Measurements from ENCODE around the gene CLTB.

CLTB gene

DNA sequence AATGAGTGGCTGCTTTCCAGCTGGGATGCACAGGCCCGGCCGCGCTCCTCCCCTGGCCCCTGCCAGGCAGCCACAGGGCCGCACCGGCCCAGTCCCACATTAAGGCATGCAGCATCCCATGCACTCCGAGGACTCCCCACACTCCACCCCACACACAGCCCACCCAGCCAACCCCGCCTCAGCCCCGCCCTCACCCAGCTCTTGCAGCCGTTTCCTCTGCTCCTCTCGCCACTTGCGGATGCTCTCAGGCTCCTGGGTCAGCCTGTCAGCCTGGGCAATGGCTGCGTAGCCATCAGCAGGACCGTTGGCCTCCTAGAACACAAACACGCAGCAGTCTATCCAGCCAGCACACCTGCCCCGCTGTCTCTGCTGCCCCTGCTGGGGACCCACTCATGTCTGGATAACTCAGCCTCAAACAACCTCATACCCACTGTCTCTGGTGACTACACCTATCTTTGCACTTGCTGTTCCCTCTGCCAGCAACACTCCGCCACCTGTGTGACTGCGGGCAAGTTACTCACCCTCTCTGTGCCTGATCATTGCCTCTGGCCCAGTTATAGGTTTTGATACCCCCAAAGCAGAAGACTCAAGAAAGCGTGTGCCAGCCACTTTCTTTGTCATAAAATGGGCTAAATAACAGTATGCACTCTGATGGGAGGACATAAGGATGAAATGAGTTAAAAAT is 18.5 kb downstream of the CLTB start:
- no peak for ATAC-seq
- peaks cover 12% of the 10 kb centered on the region for H3K36me3 Mint-ChIP-seq
- peak overlapping the region; percentile 52 for H3K27ac Mint-ChIP-seq

DNA sequence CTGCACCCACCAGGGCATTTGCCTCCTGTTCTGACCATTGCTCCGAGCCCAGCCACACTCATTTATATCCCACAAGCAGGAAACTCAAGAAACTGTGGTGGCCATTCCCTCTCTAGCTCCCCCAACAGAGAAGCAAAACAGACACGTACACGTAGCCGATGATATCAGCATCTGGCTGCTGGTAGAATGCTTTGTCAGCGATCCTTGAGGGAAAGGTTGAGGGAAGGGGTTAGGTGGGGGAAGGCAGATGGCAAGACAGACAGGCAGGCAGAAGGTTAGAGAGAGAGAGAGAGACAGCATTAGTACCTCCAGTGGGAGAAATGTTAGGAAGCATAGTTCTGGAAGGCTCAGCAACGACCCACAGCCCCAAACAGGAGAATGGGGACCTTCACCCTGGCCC is 20.0 kb downstream of the CLTB start:
- ATAC-seq = no peak
- Mint-ChIP-seq H3K36me3 (peaks cover 25% of the 10 kb centered on the region), H3K9me3 (no peaks in the 10 kb centered on the region), H3K4me3 (no peak overlapping the region), H3K27ac (peak overlapping the region; percentile 43), H3K4me1 (no peaks in the 10 kb centered on the region)
- no peak for DNase-seq (ENCODE audit: low spot score in 2 of 2)

More for the DNA sequence above, 18.5 kb downstream of the CLTB start:
- DNase-seq (ENCODE audit: low spot score in 2 of 2) = no peak
- Mint-ChIP-seq H3K9me3 (no peaks in the 10 kb centered on the region), H3K4me1 (peaks cover 6% of the 10 kb centered on the region), H3K4me3 (no peak overlapping the region)

DNA sequence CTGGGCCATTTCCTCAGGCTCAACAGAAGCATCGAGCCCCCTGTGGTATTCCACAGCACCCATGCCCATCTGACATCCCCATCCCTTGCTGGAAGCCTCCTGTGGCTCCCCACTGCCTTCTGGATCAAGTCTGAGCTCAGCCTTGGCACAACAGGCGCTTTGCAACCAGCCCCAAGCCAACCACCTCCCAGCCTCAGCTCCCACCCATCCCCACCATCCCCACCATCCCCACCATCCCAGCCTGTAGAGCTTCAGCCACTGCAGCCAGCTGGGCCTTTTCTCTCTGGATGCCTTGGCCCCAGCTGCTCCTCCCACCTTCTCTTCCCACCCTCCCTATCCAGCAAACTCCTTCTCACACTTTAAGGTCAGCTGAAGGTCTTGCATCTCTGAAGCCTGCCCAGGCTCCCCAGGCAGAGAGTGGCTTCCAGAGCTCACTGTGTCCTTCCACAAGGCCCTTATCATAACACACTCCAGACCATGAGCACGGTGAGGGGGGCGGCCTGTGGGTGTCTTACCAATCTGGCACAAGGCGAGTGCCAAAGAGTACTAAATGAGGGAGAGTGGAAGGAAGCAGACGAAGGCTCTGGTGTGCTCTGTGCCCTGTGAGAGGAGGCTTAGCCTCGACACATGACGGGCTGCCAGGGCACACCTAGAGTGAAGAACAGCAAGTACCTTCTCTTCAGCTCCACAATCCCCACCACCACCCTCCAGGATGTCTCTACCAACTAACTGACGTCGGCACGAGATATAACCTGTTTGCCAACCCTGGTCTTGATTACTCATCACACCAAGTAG is 21.3 kb downstream of the CLTB start:
- H3K4me1 Mint-ChIP-seq = no peaks in the 10 kb centered on the region
- ATAC-seq = no peak
- H3K27ac Mint-ChIP-seq = no peak overlapping the region
- peaks cover 36% of the 10 kb centered on the region for H3K36me3 Mint-ChIP-seq
- no peak for DNase-seq (ENCODE audit: low spot score in 2 of 2)
- no peaks in the 10 kb centered on the region for H3K9me3 Mint-ChIP-seq
- no peak overlapping the region for H3K4me3 Mint-ChIP-seq

DNA sequence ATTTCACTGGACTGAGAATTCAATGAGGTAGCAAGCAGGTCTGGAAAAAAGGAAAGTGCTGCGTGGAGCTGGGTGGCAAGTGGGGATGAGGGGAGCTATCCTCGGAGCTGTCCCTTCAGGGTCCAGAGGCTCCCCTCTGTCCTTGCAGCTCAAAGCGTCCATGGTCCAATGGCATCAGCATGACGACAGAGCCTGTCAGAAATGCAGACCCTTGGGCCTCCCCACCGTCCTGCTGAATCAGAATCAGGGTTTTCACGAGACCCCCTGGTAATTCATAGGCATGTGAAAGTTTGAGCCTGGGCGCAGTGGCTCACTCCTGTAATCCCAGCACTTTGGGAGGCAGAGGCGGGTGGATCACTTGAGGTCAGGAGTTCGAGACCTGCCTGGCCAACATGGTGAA is 22.2 kb downstream of the CLTB start:
- H3K36me3 Mint-ChIP-seq = peaks cover 41% of the 10 kb centered on the region

DNA sequence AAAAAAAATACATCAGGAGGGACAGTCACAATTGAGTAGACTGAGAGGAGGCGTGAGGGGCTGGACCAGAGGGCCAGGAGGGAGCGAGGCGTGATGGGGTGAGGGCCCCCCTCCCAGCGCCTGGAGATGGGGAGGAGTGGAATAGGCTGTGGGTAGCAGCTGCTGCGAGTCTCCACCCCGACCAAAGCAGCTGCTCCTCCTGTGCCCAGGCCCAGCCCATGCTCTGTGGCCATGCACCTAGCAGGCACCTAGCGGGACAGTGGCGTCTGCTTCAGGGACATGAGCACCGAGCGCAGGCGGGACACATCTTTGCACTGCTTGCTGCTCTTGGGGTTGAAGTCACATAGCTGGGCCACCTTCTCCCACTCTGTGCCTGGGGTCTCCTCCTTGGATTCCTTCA is 23.8 kb downstream of the CLTB start:
- H3K27ac Mint-ChIP-seq = peak overlapping the region; percentile 98
- H3K9me3 Mint-ChIP-seq = no peaks in the 10 kb centered on the region
- H3K4me1 Mint-ChIP-seq = peaks cover 11% of the 10 kb centered on the region
- DNase-seq (ENCODE audit: low spot score in 2 of 2) (no peak), ATAC-seq (no peak)
- H3K36me3 Mint-ChIP-seq = peaks cover 57% of the 10 kb centered on the region
- no peak overlapping the region for H3K4me3 Mint-ChIP-seq

More for the DNA sequence above, 22.2 kb downstream of the CLTB start:
- no peak overlapping the region for H3K4me3 Mint-ChIP-seq
- H3K27ac Mint-ChIP-seq = no peak overlapping the region
- DNase-seq (ENCODE audit: low spot score in 2 of 2) (no peak), ATAC-seq (no peak)
- H3K9me3 Mint-ChIP-seq = no peaks in the 10 kb centered on the region
- no peaks in the 10 kb centered on the region for H3K4me1 Mint-ChIP-seq

DNA sequence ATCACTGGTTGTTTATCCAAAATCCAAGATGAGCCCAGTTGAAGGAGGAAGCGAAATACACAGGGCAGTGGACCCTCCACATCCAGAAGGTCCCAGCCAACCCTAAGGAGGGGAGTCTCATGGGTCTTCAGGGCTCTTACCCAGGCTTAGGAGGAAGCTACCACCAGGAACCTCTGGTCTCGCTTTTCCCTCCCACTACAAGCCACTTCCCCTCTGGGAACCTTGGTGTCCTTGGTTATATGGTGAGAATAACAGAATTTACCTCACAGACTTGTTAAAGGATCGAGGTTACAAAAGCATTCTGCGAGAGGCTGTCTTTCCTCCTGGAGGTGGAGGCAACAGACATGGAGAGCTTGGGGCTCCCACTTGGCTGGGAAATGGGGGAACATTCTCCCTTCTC is 24.3 kb downstream of the CLTB start:
- H3K36me3 Mint-ChIP-seq = peaks cover 60% of the 10 kb centered on the region
- H3K9me3 Mint-ChIP-seq = no peaks in the 10 kb centered on the region
- H3K4me3 Mint-ChIP-seq = no peak overlapping the region
- peaks cover 16% of the 10 kb centered on the region for H3K4me1 Mint-ChIP-seq
- H3K27ac Mint-ChIP-seq = peak overlapping the region; percentile 98
- ATAC-seq (no peak), DNase-seq (ENCODE audit: low spot score in 2 of 2) (no peak)

DNA sequence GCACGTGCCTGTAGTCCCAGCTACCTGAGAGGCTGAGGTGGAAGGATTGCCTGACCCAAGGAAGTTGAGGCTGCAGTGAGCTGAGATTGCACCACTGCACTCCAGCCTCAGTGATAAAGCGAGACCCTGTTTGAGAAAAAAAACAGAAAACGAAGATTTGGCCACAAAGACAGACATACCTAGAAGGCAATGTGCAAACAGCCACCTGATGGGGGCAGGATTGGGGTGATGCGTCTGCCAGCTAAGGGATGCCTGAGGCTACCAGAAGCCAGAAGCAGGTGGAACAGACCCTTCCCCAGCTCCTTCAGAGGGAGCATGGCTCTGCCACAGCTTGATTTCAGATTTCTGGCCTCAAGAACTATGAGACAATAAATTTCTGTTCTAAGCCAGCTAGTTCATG is 24.9 kb downstream of the CLTB start:
- Mint-ChIP-seq H3K9me3 (no peaks in the 10 kb centered on the region), H3K4me3 (no peak overlapping the region)

DNA sequence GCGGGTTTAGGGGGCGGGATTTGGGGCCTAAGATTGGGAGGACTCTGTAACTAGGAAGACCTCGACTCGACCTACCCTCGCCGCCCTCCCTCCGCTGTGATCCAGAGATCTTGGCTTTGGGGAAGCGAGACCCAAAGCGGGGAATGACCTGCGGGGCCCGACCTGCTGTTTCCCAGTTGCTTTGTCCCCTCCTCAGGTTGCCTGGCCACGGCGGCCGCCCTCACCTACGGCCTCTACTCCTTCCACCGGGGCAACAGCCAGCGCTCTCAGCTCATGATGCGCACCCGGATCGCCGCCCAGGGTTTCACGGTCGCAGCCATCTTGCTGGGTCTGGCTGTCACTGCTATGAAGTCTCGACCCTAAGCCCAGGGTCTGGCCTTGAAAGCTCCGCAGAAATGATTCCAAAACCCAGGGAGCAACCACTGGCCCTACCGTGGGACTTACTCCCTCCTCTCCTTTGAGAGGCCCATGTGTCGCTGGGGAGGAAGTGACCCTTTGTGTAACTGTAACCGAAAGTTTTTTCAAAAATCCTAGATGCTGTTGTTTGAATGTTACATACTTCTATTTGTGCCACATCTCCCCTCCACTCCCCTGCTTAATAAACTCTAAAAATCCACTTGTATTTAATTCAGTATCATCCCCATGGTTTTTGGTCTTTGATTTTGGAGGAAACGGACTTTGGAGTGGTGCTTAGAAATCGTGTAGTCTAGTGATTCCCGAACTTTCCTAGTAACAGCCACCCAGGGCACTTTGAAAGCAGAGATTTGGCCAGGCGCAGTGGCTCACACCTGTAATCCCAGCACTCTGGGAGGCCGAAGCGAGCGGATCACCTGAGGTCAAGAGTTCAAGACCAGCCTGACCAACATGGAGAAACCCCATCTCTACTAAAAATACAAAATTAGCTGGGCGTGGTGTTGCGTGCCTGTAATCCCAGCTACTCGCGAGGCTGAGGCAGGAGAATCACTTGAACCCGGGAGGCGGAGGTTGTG is 26.9 kb downstream of the CLTB start:
- peak overlapping the region; percentile 98 for H3K27ac Mint-ChIP-seq
- DNase-seq (ENCODE audit: low spot score in 2 of 2) = no peak
- peak overlapping the region; percentile 92 for H3K4me3 Mint-ChIP-seq
- H3K36me3 Mint-ChIP-seq = peaks cover 81% of the 10 kb centered on the region
- H3K9me3 Mint-ChIP-seq = no peaks in the 10 kb centered on the region
- H3K4me1 Mint-ChIP-seq = peaks cover 32% of the 10 kb centered on the region
- ATAC-seq = peak; percentile 62

More for the DNA sequence above, 24.9 kb downstream of the CLTB start:
- ATAC-seq = no peak
- H3K27ac Mint-ChIP-seq = peak overlapping the region; percentile 98
- peaks cover 21% of the 10 kb centered on the region for H3K4me1 Mint-ChIP-seq
- no peak for DNase-seq (ENCODE audit: low spot score in 2 of 2)
- H3K36me3 Mint-ChIP-seq = peaks cover 60% of the 10 kb centered on the region

DNA sequence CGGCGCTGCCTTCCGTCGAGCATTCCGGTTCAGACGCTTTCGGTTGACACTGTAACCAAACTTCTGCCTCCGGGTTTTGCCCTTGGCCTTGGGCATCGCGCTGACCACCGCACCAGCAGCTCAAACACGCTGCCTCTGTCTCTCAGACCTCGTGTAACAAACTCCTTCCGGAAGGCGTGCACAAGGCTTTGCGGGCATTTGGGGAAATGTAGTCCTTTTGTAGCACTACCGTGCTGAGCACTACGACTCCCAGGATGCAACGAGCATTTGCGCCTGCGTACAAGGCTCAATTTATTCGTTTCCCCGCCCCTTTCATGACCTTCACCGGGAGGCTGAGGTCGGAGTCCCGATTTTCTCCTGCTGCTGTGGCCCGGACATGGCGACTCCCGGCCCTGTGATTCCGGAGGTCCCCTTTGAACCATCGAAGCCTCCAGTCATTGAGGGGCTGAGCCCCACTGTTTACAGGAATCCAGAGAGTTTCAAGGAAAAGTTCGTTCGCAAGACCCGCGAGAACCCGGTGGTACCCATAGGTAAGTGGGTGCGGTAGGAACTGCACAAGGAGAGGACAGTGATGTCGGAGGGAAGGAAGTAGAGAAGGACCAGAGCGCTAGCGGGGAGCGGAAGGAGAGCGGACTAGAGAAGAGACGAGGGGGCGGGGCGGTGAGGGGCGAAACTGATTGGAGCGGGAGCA is 27.8 kb downstream of the CLTB start, which contains the start of the genes HIGD2A and NOP16:
Gene HIGD2A, plus strand, starts transcription at position 308 of the 691 bp plus-strand sequence. Its CDS starts 69 bp downstream, at position 377.
Gene NOP16, minus strand, starts transcription at position 155 of the 691 bp plus-strand sequence. Its CDS starts 59 bp downstream, at position 96.
- peaks cover 89% of the 10 kb centered on the region for H3K36me3 Mint-ChIP-seq

DNA sequence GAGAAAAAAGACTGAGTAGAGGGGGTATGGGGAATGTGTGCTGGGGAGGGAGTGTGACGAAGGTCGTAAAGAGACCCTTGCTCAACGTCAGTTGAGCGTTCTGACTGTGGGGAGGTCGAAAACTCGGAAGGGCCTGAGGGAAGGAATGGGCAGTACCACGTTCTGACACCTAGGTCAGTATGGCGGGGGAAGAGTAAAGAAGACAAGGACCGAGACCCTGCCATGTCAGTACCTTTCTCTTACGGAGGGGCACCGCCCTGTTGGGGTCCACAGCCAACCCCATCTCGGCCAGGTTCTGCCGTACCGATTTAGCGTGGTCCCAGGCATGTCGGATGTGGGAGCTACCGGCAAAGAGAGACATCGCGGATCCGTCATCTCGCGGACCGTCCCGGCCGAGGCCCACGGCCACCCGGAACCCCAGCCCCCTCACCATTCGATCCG is 28.3 kb downstream of the CLTB start:
- DNase-seq (ENCODE audit: low spot score in 2 of 2) (no peak), ATAC-seq (no peak)
- Mint-ChIP-seq H3K4me3 (peak overlapping the region; percentile 92), H3K36me3 (peaks cover 91% of the 10 kb centered on the region), H3K27ac (peak overlapping the region; percentile 98), H3K9me3 (no peaks in the 10 kb centered on the region), H3K4me1 (peaks cover 32% of the 10 kb centered on the region)

More for the DNA sequence above, 27.8 kb downstream of the CLTB start, which contains the start of the genes HIGD2A and NOP16:
- ATAC-seq (peak; percentile 96), DNase-seq (ENCODE audit: low spot score in 2 of 2) (peak; percentile 86 to 98)
- Mint-ChIP-seq H3K4me3 (peak within 1 kb of the TSS; percentile 92), H3K4me1 (peaks cover 32% of the 10 kb centered on the region), H3K27ac (peak within 1 kb of the TSS; percentile 98), H3K9me3 (no peaks in the 10 kb centered on the region)

DNA sequence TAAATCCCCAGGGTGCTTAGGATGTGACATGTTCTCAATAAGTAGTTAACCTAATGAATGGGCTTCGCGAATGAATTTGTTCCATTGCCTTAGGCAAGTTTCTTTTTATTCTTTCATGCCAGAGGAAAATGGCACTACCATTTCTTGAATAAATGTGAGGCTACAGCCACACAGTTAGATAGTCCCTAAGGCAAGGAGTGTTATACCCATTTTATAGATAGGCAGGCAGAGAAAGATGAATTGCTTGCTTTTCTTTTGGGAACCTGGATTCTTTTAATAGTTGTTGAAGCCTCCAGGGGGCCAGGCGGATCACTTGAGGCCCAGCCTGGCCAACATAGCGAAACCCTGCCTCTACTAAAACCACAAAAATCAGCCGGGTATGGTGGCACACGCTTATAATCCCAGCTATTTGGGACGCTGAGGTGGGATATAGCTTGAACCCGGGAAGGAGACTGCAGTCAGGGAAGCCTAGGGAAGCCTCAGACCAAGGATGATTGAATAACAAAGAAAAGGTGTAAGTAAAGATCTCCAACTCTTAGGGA is 28.9 kb downstream of the CLTB start:
- DNase-seq (ENCODE audit: low spot score in 2 of 2) (no peak), ATAC-seq (no peak)
- H3K4me3 Mint-ChIP-seq = peak overlapping the region; percentile 92
- no peaks in the 10 kb centered on the region for H3K9me3 Mint-ChIP-seq
- H3K4me1 Mint-ChIP-seq = peaks cover 32% of the 10 kb centered on the region
- peak overlapping the region; percentile 98 for H3K27ac Mint-ChIP-seq
- peaks cover 91% of the 10 kb centered on the region for H3K36me3 Mint-ChIP-seq

DNA sequence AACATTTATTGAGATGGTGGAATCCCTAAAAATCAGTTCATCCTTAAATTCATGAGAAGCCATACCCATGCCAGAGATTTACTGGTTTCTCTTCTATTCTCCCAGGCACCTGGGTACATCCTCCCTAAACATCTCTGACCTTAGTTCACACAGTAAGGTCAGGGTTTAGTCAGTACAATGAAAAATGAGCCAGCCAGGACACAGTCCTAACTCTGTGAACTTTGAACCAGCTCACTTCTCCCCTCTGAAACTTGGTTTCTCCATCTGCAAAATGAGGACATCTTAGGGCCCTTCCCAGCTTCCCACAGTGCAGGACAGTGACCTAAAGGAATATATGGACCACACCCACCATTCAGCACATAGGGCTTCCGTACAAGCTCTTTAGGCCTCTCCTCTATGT is 29.8 kb downstream of the CLTB start:
- H3K9me3 Mint-ChIP-seq = no peaks in the 10 kb centered on the region
- DNase-seq (ENCODE audit: low spot score in 2 of 2) (no peak), ATAC-seq (no peak)
- peak overlapping the region; percentile 92 for H3K4me3 Mint-ChIP-seq
- H3K36me3 Mint-ChIP-seq = peaks cover 89% of the 10 kb centered on the region
- H3K4me1 Mint-ChIP-seq = peaks cover 32% of the 10 kb centered on the region
- H3K27ac Mint-ChIP-seq = peak overlapping the region; percentile 98

DNA sequence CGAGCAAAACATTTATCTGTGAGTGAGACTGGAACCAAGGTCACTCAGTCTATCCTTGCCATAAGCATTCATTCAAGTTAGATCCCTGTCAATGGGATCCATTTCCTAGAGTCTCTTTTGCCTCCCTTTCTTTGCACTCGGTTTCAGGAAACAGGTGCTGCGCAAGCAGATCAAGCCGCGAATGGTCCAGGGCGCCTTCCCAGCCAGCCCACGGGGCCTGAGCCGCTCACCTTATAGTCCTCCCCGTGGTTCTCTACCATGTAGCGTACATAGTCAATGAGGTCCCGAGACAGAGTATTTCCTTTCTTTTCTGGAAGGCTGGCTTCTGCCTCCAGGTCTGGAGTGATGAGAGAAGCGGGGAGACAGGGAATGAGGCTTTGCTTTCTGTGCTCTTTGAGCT is 31.3 kb downstream of the CLTB start:
- Mint-ChIP-seq H3K27ac (peak overlapping the region; percentile 62), H3K36me3 (peaks cover 91% of the 10 kb centered on the region), H3K9me3 (no peaks in the 10 kb centered on the region)

DNA sequence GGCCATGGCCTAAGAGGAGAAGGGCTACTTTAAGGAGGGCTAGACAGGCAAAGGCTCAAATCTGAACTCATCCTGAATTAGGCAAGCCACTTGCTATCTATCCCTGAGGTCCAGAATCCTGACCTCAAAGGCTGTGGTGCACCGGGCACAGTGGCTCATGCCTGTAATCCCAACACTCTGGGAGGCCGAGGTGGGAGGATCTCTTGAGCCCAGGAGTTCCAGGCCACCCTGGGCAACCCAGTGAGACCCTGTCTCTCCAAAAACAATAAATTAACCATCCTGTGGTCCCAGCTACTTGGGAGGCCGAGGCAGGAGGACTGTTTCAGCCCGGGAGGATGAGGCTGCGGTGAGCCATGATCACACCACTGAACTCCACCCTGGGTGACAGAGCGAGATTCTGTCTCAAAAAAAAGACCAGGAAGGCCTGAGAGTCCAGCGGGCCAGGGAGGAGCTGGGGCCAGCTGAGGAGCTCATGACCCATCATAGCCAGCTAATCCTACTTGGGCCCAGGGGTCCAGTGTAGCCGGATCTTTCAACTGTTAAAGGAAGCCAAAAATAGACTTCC is 31.9 kb downstream of the CLTB start:
- H3K27ac Mint-ChIP-seq = no peak overlapping the region
- no peak overlapping the region for H3K4me3 Mint-ChIP-seq
- no peak for DNase-seq (ENCODE audit: low spot score in 2 of 2)
- H3K4me1 Mint-ChIP-seq = peaks cover 32% of the 10 kb centered on the region
- no peaks in the 10 kb centered on the region for H3K9me3 Mint-ChIP-seq
- peaks cover 95% of the 10 kb centered on the region for H3K36me3 Mint-ChIP-seq
- no peak for ATAC-seq

More for the DNA sequence above, 31.3 kb downstream of the CLTB start:
- peaks cover 32% of the 10 kb centered on the region for H3K4me1 Mint-ChIP-seq
- H3K4me3 Mint-ChIP-seq = no peak overlapping the region
- DNase-seq (ENCODE audit: low spot score in 2 of 2) = no peak
- no peak for ATAC-seq

Measured in stimulated activated effector memory CD8-positive, alpha-beta T cell treated with anti-CD3 and anti-CD28 coated beads, Interleukin-12 subunit alpha, Interleukin-12 subunit beta, amount 100 ng/mL, for 72 hours (primary cell).